ENCODE measurements around the gene ANKEF1.

DNA sequence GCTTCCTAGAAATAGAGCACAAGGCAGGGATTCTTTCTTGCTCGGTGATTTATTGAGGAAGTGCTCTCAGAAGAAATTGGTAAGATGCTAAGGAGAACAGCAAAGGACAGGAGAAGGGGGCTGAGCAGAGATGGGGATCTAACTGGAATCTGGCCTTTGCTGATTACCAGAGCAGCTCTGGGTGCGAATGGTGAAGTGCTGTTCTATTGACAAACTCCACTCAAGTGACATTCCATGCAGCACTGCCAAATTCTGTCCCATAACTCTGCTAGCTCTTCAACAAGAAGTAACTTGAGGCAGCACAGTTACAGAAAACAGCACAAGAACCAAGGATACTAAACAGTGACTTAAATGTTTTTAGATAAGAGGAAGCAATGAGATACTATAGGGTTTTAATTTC is 13.8 kb upstream of the ANKEF1 start:
- no peak for TF ChIP-seq EP300 (IDR thresholded peaks at IDR 0.05)
- TF ChIP-seq CTCF (IDR thresholded peaks at IDR 0.05), result no peak

All from gastroesophageal sphincter (tissue), 3 donors.